G401 (cell line): Measurements from ENCODE around the gene GRM3. TPM values are rescaled to one million over a fixed set of nuclear protein-coding genes. Genes with fewer than 3 reads are reported as not detected.

ENCODE experiments used
- DNase-seq: peaks from one replicate; pipeline ENCODE4 v3.0.0-alpha.2; 2015; ENCODE audit warnings: low spot score
- in situ Hi-C: cut with HindIII; loops from 2 replicates; pipeline ENCODE4 v1.10.0; 2016; ENCODE audit warnings: low sequenced_read_pairs, mixed read lengths
- total RNA-seq: library from RNA; depleted of rRNA; stranded (reverse); fragments of >200 nt; shearing (Covaris generic); gene quantifications from 2 replicates; pipeline ENCODE4 v1.2.3, GENCODE V29; 2014

GRM3 gene
- total RNA-seq, 1 experiment from 2014 or later: not detected

- in situ Hi-C loops: no loop called here
- DNase-seq: no peak
Observed at GRCh38 chr7:86863452-86863851, 219.7 kb downstream of the GRM3 start.

- in situ Hi-C loops: no loop called here
- no peak for DNase-seq
Observed at GRCh38 chr7:86867163-86867762, 223.6 kb downstream of the GRM3 start.

- in situ Hi-C loops: no loop called here
Observed at GRCh38 chr7:86876146-86876545, 232.4 kb downstream of the GRM3 start.

GRCh38 chr7:86884152-86884551 is 240.4 kb downstream of the GRM3 start:
- in situ Hi-C loops: no loop called here
- no peak for DNase-seq

More at GRCh38 chr7:86876146-86876545, 232.4 kb downstream of the GRM3 start:
- DNase-seq: no peak

- in situ Hi-C loops: no loop called here
- no peak for DNase-seq
Observed at GRCh38 chr7:86889501-86889900, 245.8 kb downstream of the GRM3 start.

- in situ Hi-C loops: no loop called here
- no peak for DNase-seq
Observed at GRCh38 chr7:86898171-86898570, 254.5 kb downstream of the GRM3 start.

GRCh38 chr7:86900886-86901285 is 257.2 kb downstream of the GRM3 start:
- in situ Hi-C loops: no loop called here
- no peak for DNase-seq

GRCh38 chr7:86904949-86905834 is 261.5 kb downstream of the GRM3 start:
- in situ Hi-C loops: no loop called here

GRCh38 chr7:86908948-86909347 is 265.2 kb downstream of the GRM3 start:
- no peak for DNase-seq
- in situ Hi-C loops: no loop called here

More at GRCh38 chr7:86904949-86905834, 261.5 kb downstream of the GRM3 start:
- DNase-seq: peak; percentile 43

- DNase-seq: no peak
- in situ Hi-C loops: no loop called here
Observed at GRCh38 chr7:86911659-86912058, 267.9 kb downstream of the GRM3 start.

GRCh38 chr7:86913709-86914108 is 270.0 kb downstream of the GRM3 start:
- in situ Hi-C loops: no loop called here
- no peak for DNase-seq
